ENCODE results near the gene HTR3B.
"Not testable (repeated sequence)": the region's sequence is repeated elsewhere in the genome, so short reads cannot be mapped to it uniquely, and the experiment has no call there.

The HTR3B gene

GRCh38 chr11:113884361-113884836 is 20.2 kb upstream of the HTR3B start:
- no peak for DNase-seq (ENCODE audit: low read depth in 2 of 2)

GRCh38 chr11:113885897-113886296 is 18.7 kb upstream of the HTR3B start:
- no peak for DNase-seq (ENCODE audit: low read depth in 2 of 2)

DNA sequence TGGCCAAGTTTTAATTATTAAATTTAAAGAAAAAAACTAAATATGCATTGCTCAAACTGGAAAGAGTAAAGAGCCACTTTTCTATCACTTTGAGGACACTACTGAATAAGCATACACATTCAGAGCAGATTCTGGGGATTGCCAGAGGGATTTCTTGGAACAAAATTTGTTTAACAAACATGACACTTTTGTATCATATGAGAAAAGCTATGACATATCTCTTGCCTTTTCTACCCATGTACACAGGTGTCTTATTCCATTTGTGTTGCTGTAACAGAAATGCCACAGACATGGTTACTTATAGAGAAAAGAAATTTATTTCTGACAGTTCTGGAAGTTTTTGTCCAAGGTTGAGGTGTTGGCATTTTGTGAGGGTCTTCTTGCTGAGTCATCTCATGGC is 15.7 kb upstream of the HTR3B start:
- DNase-seq (ENCODE audit: low read depth in 2 of 2) = no peak

GRCh38 chr11:113894421-113894996 is 10.1 kb upstream of the HTR3B start:
- DNase-seq (ENCODE audit: low read depth in 2 of 2) = no peak

- no peak for DNase-seq (ENCODE audit: low read depth in 2 of 2)
Observed at GRCh38 chr11:113895367-113896155, 9.0 kb upstream of the HTR3B start.

DNA sequence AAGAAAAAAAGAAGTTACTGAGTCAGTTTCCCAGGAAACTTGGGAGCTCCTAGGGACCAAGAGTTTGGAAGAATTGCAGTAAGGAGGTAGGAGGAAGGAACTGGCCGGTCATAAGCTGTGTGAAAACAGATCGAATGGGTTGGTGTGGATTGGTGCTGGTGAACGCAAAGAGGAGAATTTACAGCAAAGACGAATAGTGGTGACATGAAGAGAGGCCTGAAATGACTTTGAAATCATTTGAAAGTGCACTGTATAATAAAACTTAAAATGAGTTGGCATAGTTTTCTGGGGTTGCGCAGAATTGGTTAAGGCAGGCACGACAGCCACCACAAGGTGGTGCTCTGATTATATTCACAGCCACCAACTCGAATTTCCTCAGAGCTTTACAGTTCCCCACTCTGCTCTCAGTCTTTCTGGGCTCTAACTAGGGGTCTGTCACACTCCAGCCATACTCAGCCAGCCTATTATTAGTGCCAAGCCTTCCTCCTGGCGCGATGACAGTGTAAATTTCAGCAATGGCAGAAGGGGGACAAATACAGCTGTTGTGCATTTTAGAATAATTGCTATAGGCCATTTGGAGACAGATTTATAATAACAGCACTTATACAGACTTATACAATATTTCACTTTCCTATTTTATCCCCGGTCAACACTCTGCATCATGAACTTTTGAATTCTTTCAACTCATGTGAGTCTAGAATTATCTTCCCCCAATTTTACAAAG is 8.3 kb upstream of the HTR3B start:
- no peak for DNase-seq (ENCODE audit: low read depth in 2 of 2)

GRCh38 chr11:113901141-113901540 is 3.5 kb upstream of the HTR3B start:
- DNase-seq (ENCODE audit: low read depth in 2 of 2) = no peak

- no peak for DNase-seq (ENCODE audit: low read depth in 2 of 2)
Observed at GRCh38 chr11:113906038-113906437, 1.4 kb downstream of the HTR3B start.

DNA sequence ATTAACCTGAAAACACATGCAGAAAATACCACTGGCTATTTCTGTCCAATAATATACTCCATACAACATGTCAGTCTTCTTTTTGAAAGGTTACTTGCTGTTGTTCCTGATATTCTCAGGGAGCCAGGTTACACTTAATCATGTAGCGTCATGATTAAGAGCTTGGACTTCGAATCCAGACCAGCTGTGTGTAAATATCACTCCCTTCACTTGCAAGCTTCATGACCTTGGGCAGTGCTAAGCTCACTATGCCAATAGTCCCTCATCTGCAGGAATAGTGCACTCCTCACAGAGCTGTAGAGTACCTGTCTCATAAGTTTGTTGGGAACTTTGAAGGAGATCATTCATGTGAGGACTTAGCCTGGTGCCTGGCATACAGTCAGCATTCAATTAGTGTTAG is 1.9 kb downstream of the HTR3B start:
- no peak for DNase-seq (ENCODE audit: low read depth in 2 of 2)

DNA sequence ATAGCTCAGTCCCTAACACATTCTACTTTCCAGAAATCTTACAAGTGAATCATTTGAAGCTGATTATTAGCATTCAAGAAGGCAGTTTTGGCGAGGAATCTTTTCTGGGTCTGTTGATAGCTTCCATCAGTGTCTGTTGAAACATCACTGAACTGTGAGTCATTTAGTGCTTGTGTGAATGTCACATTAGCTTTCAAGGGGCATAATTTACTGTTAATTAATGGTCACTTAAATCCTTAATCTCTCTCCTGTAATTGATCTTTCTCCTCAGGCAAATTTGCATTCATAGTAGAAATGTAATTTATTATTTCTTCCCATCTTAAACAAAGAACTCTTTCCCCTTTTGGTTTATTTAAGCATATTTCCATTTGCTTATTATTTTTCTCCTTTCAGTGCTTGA is 2.6 kb downstream of the HTR3B start:
- DNase-seq (ENCODE audit: low read depth in 2 of 2) = no peak

DNA sequence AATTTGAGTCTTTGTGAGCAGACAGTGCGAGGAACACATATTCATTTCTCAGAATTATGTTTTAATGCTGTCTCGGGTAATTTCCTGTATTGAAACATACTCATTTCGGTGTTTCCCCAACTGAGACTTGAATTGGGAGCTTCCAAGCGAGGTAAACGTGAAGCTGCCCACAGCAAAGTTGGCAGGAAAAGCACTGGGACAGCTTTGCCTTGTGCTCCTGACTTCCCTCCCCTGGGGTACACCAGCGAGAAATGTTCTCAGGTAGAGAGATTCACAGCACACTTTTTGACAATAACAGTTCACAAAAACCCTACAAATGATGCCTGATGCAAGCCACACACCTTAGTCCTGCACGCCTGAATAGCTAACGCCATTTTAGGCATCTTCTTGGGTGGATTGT is 3.1 kb downstream of the HTR3B start:
- DNase-seq (ENCODE audit: low read depth in 2 of 2) = no peak

DNA sequence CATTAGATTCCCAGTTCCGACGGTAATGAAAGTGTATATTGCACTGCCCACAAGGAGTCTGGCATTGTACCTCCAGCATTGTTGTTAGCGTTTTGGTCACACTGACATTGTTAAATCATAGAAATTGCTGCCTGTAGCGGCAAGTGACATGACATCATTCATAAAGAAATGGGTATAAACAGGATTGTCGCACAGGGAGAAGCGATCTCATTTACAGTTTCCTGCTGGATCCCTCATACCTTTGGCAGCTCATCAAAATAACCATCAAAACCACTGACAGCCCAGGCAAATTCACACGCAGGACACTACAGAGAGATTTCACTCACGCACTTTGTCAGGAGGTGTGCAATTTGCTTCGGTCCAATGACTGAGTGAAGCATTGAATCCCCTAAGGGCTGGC is 3.5 kb downstream of the HTR3B start:
- no peak for DNase-seq (ENCODE audit: low read depth in 2 of 2)

GRCh38 chr11:113911491-113911890 is 6.9 kb downstream of the HTR3B start:
- not testable (repeated sequence) for DNase-seq (ENCODE audit: low read depth in 2 of 2)

- DNase-seq (ENCODE audit: low read depth in 2 of 2) = no peak
Observed at GRCh38 chr11:113923572-113923971, 19.0 kb downstream of the HTR3B start.

DNA sequence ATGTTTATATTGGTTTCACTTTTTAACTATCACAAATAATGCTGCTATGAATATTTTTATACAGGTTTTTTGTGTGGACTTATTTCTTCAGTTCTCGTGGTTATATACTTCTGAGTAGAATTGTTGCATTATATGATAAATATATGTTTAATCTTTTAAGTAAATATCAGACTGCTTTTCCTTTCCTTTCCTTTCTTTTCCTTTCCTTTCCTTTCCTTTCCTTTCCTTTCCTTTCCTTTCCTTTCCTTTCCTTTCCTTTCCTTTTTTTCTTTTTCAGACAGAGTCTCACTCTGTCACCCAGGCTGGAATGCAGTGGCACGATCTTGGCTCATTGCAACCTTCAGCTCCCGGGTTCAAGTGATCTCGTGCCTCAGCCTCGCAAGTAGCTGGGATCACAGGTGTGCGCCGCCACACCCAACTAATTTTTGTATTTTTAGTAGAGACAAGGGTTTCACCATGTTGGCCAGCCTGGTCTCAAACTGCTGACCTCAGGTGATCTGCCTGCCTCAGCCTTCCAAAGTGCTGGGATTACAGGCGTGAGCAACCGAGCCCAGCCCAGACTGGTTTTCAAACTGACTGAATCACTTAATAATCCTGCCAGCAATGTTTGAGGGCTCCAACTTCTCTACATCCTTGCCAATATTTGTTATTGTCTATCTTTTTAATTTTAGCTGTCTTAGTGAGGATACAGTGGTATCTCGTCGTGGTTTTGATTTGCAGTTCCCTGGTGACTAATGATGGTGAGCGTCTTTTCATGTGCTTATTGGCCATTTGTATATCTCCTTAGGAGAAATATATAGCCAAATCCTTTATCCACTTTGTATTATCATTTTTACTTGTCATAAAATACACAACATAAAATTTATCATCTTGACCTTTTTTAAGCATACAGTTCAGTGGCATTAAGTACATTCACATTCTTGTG is 21.9 kb downstream of the HTR3B start:
- DNase-seq (ENCODE audit: low read depth in 2 of 2) = no peak

GRCh38 chr11:113928311-113928710 is 23.7 kb downstream of the HTR3B start:
- DNase-seq (ENCODE audit: low read depth in 2 of 2) = no peak

GRCh38 chr11:113932788-113933187 is 28.2 kb downstream of the HTR3B start:
- no peak for DNase-seq (ENCODE audit: low read depth in 2 of 2)

DNA sequence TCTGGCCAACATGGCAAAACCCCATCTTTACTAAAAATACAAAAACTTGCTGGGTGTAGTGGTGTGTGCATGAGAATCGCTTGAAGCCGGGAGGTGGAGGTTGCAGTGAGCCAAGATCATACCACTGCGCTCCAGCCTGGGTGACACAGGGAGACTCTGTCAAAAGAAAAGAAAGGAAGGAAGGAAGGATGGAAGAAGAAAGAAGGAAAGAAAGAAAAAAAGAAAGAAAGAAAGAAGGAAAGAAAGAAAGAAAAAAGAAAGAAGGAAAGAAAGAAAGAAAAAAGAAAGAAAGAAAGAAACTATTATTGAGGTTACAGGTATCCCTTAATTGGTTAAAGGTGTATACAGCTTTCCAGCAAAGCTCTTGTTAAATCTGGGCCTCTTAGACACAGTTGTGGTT is 29.6 kb downstream of the HTR3B start:
- DNase-seq (ENCODE audit: low read depth in 2 of 2) = not testable (repeated sequence)

GRCh38 chr11:113934761-113935160 is 30.2 kb downstream of the HTR3B start:
- DNase-seq (ENCODE audit: low read depth in 2 of 2) = no peak

DNA sequence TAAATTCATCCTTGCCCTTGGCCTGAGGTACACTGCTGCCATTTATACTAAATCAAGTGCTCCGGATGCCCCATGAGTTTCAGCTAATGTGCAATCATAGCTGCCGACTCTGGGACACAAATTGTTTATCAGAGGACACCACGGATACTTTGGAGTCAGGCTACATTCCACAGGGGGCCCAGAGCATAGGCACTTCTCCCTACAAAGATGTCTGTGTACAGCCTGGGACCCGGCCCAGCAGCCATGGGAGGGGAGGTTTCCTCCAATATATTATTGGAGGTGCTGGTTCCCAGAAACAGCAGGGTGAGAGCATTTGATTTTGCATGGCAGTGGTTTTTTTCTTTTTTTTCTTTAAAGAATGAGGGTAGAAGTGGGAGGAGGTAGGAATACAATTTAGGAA is 31.3 kb downstream of the HTR3B start:
- DNase-seq (ENCODE audit: low read depth in 2 of 2) = no peak

GRCh38 chr11:113937918-113938317 is 33.3 kb downstream of the HTR3B start:
- no peak for DNase-seq (ENCODE audit: low read depth in 2 of 2)

DNA sequence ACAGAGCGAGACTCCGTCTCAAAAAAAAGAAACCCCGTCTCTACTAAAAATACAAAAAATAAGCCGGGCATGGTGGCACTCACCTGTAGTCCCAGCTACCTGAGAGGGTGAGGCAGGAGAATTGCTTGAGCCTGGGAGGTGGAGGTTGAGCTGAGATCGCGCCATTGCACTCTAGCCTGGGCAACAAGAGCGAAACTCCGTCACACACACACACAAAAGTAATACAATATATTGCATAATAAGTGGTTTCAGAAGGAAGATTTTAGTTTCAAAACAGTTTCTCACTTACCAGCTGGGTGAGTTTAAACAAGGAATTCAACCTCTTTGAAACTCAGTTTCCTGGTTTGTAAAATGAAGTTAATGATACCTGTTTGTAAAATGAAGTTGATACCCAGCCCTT is 37.7 kb downstream of the HTR3B start:
- no peak for DNase-seq (ENCODE audit: low read depth in 2 of 2)
